HG03558 (cell line): ENCODE data around the gene NME3.
"Not testable (repeated sequence)": the region's sequence is repeated elsewhere in the genome, so short reads cannot be mapped to it uniquely, and the experiment has no call there.

Source experiments
- ATAC-seq: cut with Tn5 transposase; IDR thresholded peaks from one replicate; pipeline ENCODE4 v1.9.1; 2021; ENCODE audit warnings: moderate number of reproducible peaks; ENCODE audit not compliant: unreplicated experiment; ENCODE audit errors: extremely low read depth

Gene NME3

DNA sequence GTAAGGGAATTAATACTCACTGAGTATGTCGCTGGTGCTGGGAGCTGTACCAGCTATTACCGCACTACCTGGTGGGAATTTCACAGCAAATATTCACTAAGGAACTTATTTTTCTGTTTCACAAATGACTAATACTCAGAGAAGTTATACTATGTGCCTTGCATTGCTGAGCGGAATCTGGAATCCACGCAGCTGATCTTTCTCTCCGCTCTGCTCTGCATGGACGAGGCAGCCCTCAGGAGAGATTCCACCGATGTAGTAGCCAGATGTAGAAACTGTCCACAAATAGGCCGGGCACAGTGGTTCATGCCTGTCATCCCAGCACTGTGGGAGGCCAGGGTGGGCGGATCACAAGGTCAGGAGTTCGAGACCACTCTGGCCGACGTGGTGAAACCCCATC, 17.1 kb downstream of the NME3 start:
- no peak for ATAC-seq

DNA sequence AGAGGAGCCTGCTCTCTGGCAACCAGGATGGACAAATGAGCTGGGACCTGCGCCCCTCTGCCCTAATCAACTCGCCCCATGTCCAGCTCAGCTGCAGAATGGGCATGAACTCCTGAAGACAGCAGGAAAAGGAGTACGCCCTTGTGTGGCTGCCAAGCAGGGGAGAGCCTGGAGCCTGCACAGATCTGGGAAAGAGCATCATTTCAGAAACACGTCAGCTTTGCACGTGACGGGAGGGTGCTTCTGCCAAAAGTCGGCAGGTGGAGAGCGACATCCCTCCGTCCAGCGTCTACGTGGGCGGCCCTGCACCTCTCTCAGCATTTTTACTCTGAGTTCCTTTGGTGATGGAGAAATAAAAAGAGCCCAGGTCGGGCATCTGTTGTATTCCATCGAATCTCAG, 18.5 kb downstream of the NME3 start:
- no peak for ATAC-seq

GRCh38 chr16:1751946-1752345, 19.4 kb downstream of the NME3 start:
- ATAC-seq, result no peak

DNA sequence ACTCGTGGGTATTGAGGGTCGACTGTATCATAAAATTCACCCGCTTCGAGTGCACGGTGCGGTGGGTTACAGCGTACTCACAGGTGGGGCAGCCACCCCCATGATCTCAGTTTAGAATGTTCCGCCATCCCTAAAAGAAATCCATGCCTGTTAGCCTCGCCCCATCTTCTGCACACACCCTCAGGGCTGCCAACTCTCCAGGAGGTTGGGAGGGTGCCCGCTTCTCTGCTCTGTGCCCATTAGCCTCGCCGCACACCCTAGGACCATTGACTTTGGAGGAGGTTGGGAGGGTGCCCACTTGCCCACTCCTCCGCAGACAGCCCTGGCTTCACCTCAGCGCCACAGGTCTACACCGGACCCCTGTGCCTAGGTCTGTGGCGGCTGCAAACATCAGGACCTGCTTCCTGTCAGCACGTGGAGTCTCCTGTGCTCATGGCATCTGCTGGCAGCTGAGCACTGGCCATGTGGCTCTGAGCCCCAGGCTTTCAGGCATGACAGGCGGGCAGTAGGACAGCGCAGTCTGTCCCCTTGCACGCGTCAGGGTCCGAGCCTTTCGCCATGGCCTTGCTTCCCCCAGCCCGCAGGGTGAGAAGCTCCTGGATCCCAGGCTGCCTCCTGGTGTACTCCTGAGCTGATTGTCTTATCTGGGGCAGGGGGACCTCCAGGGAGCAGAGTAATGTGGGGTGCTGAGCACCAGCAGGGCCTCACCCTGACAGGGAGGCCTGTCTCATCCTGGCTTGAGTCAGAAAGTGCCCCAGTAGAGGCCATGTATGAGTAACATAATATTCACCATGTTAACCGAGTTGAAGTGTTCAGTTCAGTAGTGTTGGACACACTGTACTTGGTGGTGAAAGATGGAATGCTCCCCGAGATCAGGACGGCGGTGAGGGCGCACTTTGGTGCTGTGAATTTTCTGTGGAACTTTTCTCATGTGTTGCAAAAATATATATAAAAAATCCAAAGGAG, 21.9 kb downstream of the NME3 start:
- ATAC-seq, result no peak

GRCh38 chr16:1747934-1748333, 23.4 kb downstream of the NME3 start:
- no peak for ATAC-seq

DNA sequence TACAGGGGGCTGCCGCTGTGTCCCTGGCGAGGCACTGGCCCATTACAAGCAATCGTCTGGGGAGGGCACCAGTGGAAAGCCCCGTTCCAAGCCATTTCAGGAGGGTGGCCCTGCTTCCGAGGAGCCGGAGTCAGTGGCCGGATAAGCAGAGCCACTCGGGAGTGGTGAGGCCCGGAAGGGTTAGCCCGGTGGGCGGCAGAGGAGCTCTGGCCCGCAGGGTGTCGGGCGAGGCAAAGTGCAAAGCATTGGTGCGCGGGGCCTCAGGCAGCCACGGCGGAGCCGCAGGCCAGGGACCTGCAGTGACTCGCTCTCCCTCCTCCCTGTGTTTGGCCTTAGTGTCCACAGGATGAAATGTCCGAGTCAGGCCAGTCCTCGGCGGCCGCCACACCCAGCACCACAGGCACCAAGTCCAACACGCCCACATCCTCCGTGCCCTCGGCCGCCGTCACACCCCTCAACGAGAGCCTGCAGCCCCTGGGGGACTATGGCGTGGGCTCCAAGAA, 24.6 kb downstream of the NME3 start:
- no peak for ATAC-seq

DNA sequence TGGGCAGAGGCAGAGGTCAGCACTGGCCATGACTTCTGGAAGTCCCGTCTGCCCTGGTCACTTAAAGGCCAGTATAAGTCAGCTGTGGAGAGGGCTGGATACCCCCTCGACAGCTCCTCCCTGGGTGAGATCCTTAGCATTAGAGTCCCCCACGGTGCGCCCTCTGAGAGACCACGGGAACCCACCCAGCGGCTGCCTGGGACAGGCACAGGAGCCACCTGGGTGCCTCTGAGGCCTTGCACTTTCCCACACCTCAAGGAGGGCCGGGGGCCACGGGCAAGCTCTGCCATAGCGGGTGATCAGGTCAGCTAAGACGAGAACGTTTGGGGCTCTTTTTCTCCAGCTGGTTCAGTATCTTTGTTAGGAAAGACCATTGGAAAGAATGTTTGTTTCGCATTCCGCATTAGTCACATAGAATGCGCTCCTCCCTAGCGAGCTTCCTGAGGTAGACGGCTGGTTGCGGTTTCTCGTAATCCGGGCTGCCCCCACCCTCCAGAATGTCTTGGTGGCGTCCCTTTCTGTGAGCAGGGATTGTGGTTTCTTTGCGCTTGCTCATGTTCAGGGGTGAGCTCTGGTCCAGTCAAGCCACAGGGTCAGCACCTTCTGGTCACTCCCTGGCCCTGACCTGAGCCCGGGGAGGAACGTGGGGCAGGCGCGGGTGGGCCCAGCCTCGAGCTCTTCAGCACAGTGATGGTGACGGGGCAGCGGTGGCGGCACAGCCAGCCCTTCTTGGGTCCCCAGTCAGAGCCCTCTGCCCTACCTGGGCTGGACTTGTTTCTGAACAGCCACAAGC, 25.2 kb downstream of the NME3 start:
- no peak for ATAC-seq

DNA sequence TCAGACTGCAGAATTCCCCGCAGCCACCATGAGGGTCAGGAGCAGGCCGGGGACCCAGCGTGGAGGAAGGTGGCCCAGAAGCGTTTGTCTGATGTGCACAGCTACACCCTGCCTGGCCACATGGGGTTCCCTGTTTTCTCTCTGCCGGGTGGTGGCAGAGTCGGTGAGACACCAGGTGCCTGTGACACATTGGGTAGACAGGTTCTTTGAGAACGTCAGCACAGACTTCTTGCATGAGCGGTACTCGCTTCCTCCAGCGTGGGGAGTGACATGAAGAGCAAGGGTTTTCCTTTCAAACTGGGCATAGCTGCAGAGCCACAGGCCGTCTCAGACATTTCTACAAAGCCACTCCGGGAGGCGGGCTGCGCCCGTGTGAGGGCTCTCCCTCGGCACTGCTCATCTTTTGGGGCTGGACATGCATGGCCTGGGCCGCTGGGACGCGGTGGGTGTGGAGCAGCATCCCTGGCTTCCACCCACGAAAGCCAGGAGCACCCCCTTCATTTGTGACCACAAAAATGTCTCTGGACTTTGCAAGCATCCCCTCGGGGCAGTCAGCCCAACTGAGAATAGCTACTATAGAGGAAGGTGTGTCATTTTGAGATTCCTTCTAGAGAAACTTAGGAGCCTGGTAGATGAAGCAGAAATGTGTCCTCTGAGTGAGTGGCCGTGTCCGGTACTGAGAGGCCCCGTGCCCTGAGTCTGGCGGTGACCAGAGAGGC, 26.0 kb downstream of the NME3 start:
- ATAC-seq, result no peak

GRCh38 chr16:1744338-1744840, 27.0 kb downstream of the NME3 start:
- no peak for ATAC-seq

GRCh38 chr16:1743376-1744337, 27.7 kb downstream of the NME3 start:
- no peak for ATAC-seq

GRCh38 chr16:1741553-1742165, 29.7 kb downstream of the NME3 start:
- ATAC-seq, result no peak

- ATAC-seq, result no peak
Observed at GRCh38 chr16:1740781-1741490, 30.4 kb downstream of the NME3 start.

GRCh38 chr16:1740234-1740633, 31.1 kb downstream of the NME3 start:
- no peak for ATAC-seq

- ATAC-seq, result no peak
Observed at GRCh38 chr16:1734816-1735215, 36.5 kb downstream of the NME3 start.

GRCh38 chr16:1734123-1734522, 37.2 kb downstream of the NME3 start:
- ATAC-seq, result no peak

DNA sequence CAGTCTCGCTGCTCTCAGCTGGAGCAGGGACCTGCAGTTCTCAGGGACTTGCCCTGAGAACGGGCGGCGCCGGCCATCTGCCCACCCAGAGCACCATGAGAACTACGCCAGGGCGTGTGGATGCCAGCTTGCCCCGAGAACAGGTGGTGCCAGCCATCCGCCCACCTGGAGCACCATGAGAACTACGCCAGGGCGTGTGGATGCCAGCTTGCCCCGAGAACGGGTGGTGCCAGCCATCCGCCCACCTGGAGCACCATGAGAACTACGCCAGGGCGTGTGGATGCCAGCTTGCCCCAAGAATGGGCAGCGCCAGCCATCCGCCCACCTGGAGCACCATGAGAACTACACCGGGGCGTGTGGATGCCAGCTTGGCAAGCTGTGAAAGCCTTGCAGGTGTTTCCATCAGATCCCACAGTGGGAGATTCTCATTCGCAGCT, 38.8 kb downstream of the NME3 start:
- ATAC-seq, result not testable (repeated sequence)

DNA sequence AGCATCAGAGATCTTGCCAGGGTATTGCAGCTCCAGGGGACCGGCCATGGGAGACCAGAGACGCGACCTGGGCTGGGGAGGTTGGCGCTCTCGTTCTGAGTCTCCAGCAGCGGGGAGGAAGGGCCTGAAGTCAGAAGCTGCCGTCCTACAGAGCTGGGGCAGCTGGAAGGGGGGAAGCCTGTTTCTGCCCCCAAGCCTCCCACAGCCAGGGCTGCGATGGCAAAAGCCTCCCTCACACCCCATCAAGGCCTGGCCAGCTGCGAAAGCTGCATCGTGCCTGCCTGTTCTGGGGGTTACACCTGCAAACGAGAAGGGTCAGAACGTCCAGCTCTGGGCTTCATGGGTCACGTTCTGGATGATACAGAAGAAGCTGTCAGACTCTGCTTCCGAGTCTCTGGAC, 39.3 kb downstream of the NME3 start:
- no peak for ATAC-seq

DNA sequence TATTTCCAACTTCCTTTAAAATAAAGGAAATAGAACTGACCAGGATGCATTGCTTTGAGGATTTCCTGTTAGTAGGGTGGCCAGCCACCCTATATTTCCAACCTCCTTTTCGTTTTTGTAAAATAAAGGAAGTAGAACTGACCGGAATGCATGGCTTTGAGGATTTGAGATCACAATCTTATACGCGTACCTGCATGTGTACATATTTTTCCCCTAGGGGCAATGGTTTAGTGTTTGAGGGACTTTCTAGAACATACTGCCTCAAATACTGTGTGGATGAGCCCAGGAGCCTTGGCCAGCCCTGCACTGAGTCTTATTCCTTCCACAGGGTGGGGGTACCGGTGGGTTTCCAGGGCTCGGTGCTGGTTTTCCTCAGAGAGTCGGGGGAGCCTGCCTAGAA, 39.7 kb downstream of the NME3 start:
- no peak for ATAC-seq
